Ascending aorta (tissue), 2 donors: ENCODE measurements around the gene CANX. TPM values are rescaled to one million over a fixed set of nuclear protein-coding genes. Genes with fewer than 3 reads are reported as not detected.
A peak's percentile ranks its signal among the peaks of the same experiment; 100 is the strongest.

ENCODE experiments used
- DNase-seq, 2 donors: peaks; one replicate each; pipeline ENCODE4 v3.0.0-alpha.2; 2019; ENCODE audit warnings: low spot score in 2 of 2
- H3K27ac ChIP-seq, 2 donors: fragments of 200-600 bp; sonication (generic); one replicate each; pipeline ENCODE4 v1.5.1; 2016 to 2017; ENCODE audit warnings: mild to moderate bottlenecking in 1 of 2
- H3K27me3 ChIP-seq: fragments of 200-600 bp; sonication (generic); one replicate; pipeline ENCODE4 v1.5.1; 2017
- H3K36me3 ChIP-seq, 2 donors: fragments of 200-600 bp; sonication (generic); one replicate each; pipeline ENCODE4 v1.5.1; 2016
- H3K4me1 ChIP-seq, 2 donors: fragments of 200-600 bp; sonication (generic); one replicate each; pipeline ENCODE4 v1.5.1; 2016 to 2017; ENCODE audit warnings: mild to moderate bottlenecking in 1 of 2
- H3K4me3 ChIP-seq, 2 donors: fragments of 200-600 bp; sonication (generic); one replicate each; pipeline ENCODE4 v1.5.1; 2016 to 2017; ENCODE audit warnings: mild to moderate bottlenecking in 1 of 2
- H3K9me3 ChIP-seq, 2 donors: fragments of 200-600 bp; sonication (generic); one replicate each; pipeline ENCODE4 v1.5.1; 2016
- CTCF ChIP-seq, 3 experiments: fragments of 200-600 bp in 2 of 3; fragments of 450-650 bp in 1 of 3; sonication (generic) in 2 of 3; IDR thresholded peaks; one replicate each; pipeline ENCODE4 v1.5.1; 2016 to 2019; ENCODE audit warnings: antibody characterized with exemption in 3 of 3, mild to moderate bottlenecking in 1 of 3, moderate library complexity in 1 of 3
- intact Hi-C: fragments of 100-400 bp; cut with DNase I; formaldehyde crosslinking; loops from one replicate; pipeline ENCODE4 v1.15.1; 2023
- total RNA-seq: library from RNA; depleted of rRNA; stranded (reverse); fragments of >200 nt; gene quantifications from one replicate; pipeline ENCODE4 v1.1.0, GENCODE V29; 2016

Gene CANX
- total RNA-seq, 1 donor from 2014 or later, result 214 TPM

- no peak for DNase-seq
- peaks cover 48 to 50% of the 10 kb centered on the region in 2 donors for H3K36me3 ChIP-seq
Measured at GRCh38 chr5:179767496-179768100, 68.8 kb downstream of the CANX start.

GRCh38 chr5:179768326-179769085, 69.7 kb downstream of the CANX start:
- peaks cover 19 to 31% of the 10 kb centered on the region in 2 donors for H3K4me1 ChIP-seq
- no peaks in the 10 kb centered on the region for H3K9me3 ChIP-seq
- TF ChIP-seq CTCF (IDR thresholded peaks at IDR 0.05), result no peak
- H3K36me3 ChIP-seq, result peaks cover 57 to 59% of the 10 kb centered on the region in 2 donors
- no peak for DNase-seq
- H3K4me3 ChIP-seq, result no peak overlapping the region
- H3K27me3 ChIP-seq, result no peaks in the 10 kb centered on the region
- no peak overlapping the region for H3K27ac ChIP-seq
- intact Hi-C loops, result no loop called here

More at GRCh38 chr5:179767496-179768100, 68.8 kb downstream of the CANX start:
- H3K4me3 ChIP-seq, result no peak overlapping the region
- H3K9me3 ChIP-seq, result no peaks in the 10 kb centered on the region
- intact Hi-C loops, result no loop called here
- H3K4me1 ChIP-seq, result peaks cover 22 to 39% of the 10 kb centered on the region in 2 donors
- peak overlapping the region in 1 of 2 donors; percentile 74 for H3K27ac ChIP-seq
- no peaks in the 10 kb centered on the region for H3K27me3 ChIP-seq
- no peak for TF ChIP-seq CTCF (IDR thresholded peaks at IDR 0.05)

- no peaks in the 10 kb centered on the region for H3K9me3 ChIP-seq
- H3K4me3 ChIP-seq, result no peak overlapping the region
- H3K36me3 ChIP-seq, result peaks cover 65 to 67% of the 10 kb centered on the region in 2 donors
- no peaks in the 10 kb centered on the region for H3K27me3 ChIP-seq
- no peak for DNase-seq
- no peak overlapping the region for H3K27ac ChIP-seq
- TF ChIP-seq CTCF (IDR thresholded peaks at IDR 0.05), result no peak
- peaks cover 14 to 24% of the 10 kb centered on the region in 2 donors for H3K4me1 ChIP-seq
- intact Hi-C loops, result no loop called here
Measured at GRCh38 chr5:179769271-179769670, 70.5 kb downstream of the CANX start.

GRCh38 chr5:179769796-179770195, 71.0 kb downstream of the CANX start:
- Histone ChIP-seq H3K4me3 (no peak overlapping the region), H3K36me3 (peaks cover 70 to 72% of the 10 kb centered on the region in 2 donors), H3K27ac (no peak overlapping the region), H3K27me3 (no peaks in the 10 kb centered on the region), H3K9me3 (no peaks in the 10 kb centered on the region), H3K4me1 (peaks cover 14 to 18% of the 10 kb centered on the region in 2 donors)
- intact Hi-C loops, result no loop called here
- no peak for DNase-seq
- no peak for TF ChIP-seq CTCF (IDR thresholded peaks at IDR 0.05)

- no peak for DNase-seq
- Histone ChIP-seq H3K36me3 (peaks cover 78 to 81% of the 10 kb centered on the region in 2 donors), H3K27ac (no peak overlapping the region), H3K4me1 (peaks cover 2 to 5% of the 10 kb centered on the region in 2 donors), H3K27me3 (no peaks in the 10 kb centered on the region), H3K4me3 (no peak overlapping the region), H3K9me3 (no peaks in the 10 kb centered on the region)
- no peak for TF ChIP-seq CTCF (IDR thresholded peaks at IDR 0.05)
- intact Hi-C loops, result no loop called here
Measured at GRCh38 chr5:179771311-179771895, 72.6 kb downstream of the CANX start.
